ENCODE data around the gene LHX3. TPM values are rescaled to one million over a fixed set of nuclear protein-coding genes. Genes with fewer than 3 reads are reported as not detected.

The LHX3 gene
- total and polyA plus RNA-seq, 12 donors, result not detected

DNA sequence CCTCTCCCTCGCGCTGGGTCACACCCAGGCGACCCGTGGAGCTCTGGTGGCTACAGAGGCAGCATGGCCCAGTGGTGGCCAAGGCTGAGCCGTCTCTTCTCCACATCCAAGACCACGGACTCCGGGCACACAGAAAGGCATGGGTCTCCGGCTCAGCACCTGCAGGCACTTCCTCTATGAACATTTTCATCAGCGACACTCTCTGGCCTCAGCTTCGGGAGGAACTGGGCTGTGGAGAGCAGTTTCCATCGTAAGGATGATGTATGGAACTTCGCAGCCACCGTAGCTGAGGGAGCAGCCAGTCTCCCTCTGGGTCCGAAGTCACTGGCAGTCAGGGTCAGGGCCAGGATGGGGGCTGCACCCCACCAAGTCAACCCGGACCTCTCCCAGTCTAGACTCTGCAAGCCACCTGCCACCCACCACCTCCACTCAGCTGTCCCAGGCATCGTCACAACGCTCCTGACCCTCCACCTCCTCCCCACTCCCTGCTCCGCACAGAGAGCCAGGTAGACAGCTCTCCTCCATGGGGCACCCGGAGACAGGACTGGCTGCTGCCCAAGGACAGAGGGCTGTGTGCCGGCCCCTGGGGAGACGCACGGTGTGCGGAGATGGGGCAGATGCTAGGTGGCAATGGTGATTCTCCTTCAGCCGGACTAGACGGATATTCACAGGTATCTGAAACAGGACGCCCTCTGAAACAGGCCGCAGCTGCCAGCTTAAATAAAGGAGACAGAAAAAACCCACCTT, 31.0 kb upstream of the LHX3 start:
- no peak for DNase-seq
- intact Hi-C loops (cut with DNase I), result no loop called here
- Histone ChIP-seq H3K4me1 (replicated peaks in 1 of 2) (peaks cover 0 to 12% of the 10 kb centered on the region in 2 donors), H3K27me3 (no peaks in the 10 kb centered on the region), H3K4me3 (no peak overlapping the region), H3K36me3 (replicated peaks in 1 of 2) (peaks cover 0 to 6% of the 10 kb centered on the region in 2 donors), H3K27ac (no peak overlapping the region), H3K9me3 (replicated peaks in 1 of 3) (no peaks in the 10 kb centered on the region)
- no peak for TF ChIP-seq POLR2A (IDR thresholded peaks at IDR 0.05)
- TF ChIP-seq, protein P1, sequence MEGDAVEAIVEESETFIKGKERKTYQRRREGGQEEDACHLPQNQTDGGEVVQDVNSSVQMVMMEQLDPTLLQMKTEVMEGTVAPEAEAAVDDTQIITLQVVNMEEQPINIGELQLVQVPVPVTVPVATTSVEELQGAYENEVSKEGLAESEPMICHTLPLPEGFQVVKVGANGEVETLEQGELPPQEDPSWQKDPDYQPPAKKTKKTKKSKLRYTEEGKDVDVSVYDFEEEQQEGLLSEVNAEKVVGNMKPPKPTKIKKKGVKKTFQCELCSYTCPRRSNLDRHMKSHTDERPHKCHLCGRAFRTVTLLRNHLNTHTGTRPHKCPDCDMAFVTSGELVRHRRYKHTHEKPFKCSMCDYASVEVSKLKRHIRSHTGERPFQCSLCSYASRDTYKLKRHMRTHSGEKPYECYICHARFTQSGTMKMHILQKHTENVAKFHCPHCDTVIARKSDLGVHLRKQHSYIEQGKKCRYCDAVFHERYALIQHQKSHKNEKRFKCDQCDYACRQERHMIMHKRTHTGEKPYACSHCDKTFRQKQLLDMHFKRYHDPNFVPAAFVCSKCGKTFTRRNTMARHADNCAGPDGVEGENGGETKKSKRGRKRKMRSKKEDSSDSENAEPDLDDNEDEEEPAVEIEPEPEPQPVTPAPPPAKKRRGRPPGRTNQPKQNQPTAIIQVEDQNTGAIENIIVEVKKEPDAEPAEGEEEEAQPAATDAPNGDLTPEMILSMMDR (IDR thresholded peaks at IDR 0.05), result no peak
- WGBS, 4 donors, result 87 to 92% (median 91%) methylated on average over 15 to 27 of the region's 27 CpGs

- Histone ChIP-seq H3K9me3 (replicated peaks in 1 of 3) (no peaks in the 10 kb centered on the region), H3K4me3 (no peak overlapping the region), H3K27ac (no peak overlapping the region), H3K4me1 (replicated peaks in 1 of 2) (peaks cover 0 to 12% of the 10 kb centered on the region in 2 donors), H3K27me3 (no peaks in the 10 kb centered on the region), H3K36me3 (replicated peaks in 1 of 2) (peaks cover 0 to 6% of the 10 kb centered on the region in 2 donors)
- intact Hi-C loops (cut with DNase I), result no loop called here
- no peak for DNase-seq
- TF ChIP-seq, protein P1 (IDR thresholded peaks at IDR 0.05), result no peak
- TF ChIP-seq POLR2A (IDR thresholded peaks at IDR 0.05), result no peak
- 93 to 97% (median 94%) methylated on average over 17 of the region's 17 CpGs for WGBS, 4 donors
Measured at GRCh38 chr9:136235171-136235570, 30.2 kb upstream of the LHX3 start.

DNA sequence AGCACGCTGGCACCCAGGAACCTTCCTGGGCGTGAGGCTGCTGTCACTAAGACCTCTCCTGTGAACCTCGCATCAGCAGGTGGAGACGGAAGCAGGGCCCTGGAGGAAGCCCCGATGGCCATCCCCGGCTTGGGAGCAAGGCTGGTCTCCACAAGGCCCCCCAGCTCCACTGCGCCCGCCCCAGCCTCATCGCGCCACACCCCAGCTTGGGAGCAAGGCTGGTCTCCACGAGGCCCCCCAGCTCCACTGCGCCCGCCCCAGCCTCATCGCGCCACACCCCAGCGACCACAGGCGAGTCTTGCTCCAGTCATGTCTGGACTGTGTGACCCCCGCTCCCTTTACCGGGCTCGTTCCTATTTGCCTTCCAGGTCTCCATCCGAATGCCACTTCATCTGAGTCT, 29.7 kb upstream of the LHX3 start:
- Histone ChIP-seq H3K4me3 (no peak overlapping the region), H3K27ac (no peak overlapping the region), H3K27me3 (no peaks in the 10 kb centered on the region), H3K4me1 (replicated peaks in 1 of 2) (peaks cover 0 to 6% of the 10 kb centered on the region in 2 donors), H3K36me3 (replicated peaks in 1 of 2) (peaks cover 0 to 6% of the 10 kb centered on the region in 2 donors), H3K9me3 (replicated peaks in 1 of 3) (no peaks in the 10 kb centered on the region)
- TF ChIP-seq, protein P1 (IDR thresholded peaks at IDR 0.05), result no peak
- TF ChIP-seq POLR2A (IDR thresholded peaks at IDR 0.05), result no peak
- intact Hi-C loops (cut with DNase I), result no loop called here
- 94 to 96% (median 94%) methylated on average over 16 to 21 of the region's 21 CpGs for WGBS, 4 donors
- DNase-seq, result no peak

- Histone ChIP-seq H3K27ac (no peak overlapping the region), H3K4me1 (replicated peaks in 1 of 2) (no peaks in the 10 kb centered on the region), H3K36me3 (replicated peaks in 1 of 2) (peaks cover 0 to 6% of the 10 kb centered on the region in 2 donors), H3K27me3 (no peaks in the 10 kb centered on the region), H3K4me3 (no peak overlapping the region), H3K9me3 (replicated peaks in 1 of 3) (no peaks in the 10 kb centered on the region)
- TF ChIP-seq POLR2A (IDR thresholded peaks at IDR 0.05), result no peak
- TF ChIP-seq, protein P1 (IDR thresholded peaks at IDR 0.05), result no peak
- intact Hi-C loops (cut with DNase I), result no loop called here
- no peak for DNase-seq
- WGBS, 4 donors, result 88 to 93% (median 90%) methylated on average over 11 to 14 of the region's 14 CpGs
Measured at GRCh38 chr9:136233868-136234267, 28.9 kb upstream of the LHX3 start.
